Midbrain (tissue), 1 donor: Measurements from ENCODE around the gene BOD1L1.
A peak's percentile ranks its signal among the peaks of the same experiment; 100 is the strongest.
"Not testable (repeated sequence)": the region's sequence is repeated elsewhere in the genome, so short reads cannot be mapped to it uniquely, and the experiment has no call there.

Experiments used
- DNase-seq: peaks from one replicate; lab custom pipeline; 2025; lab: John Stamatoyannopoulos, UW

The BOD1L1 gene

GRCh38 chr4:13618212-13618806, 9.2 kb downstream of the BOD1L1 start:
- no peak for DNase-seq

DNA sequence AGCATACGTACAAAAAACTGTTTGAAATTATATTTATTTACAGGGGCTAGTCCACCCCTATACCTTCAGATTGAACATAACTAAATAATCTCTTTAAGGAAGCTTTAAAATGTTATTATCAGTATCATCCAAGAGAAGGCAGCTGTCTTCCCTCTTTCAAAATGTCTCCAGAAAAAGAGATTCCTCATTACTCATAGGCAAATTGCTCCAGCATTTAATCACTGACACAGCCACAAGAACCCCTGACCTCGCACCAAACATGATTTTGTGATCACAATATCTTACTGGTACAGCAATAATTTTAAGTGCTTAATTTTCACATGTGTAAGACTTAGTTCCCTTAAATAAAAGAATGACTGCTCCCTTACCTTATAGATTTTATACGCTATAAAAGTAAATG, 9.7 kb downstream of the BOD1L1 start:
- no peak for DNase-seq

- no peak for DNase-seq
These were observed 10.9 kb downstream of the BOD1L1 start for GRCh38 chr4:13616597-13616996.

DNA sequence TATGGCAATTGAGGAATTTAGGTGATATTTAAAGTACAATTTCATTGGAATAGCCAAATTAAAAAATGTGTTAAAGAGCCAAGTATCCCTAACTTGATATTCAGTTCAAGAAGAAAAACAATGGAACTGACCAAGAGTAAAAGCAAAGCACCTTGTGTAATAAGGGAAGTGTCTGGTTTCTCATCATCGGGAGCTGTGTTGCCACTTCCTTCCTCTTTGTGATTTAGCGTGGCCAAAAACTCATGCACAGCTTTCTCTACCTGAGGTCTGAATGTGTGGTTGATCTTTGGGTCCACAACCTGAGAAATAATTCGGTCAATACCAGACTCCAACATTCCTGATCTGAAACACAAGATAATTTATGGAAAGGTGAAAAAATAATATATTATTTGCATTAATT, 12.4 kb downstream of the BOD1L1 start:
- DNase-seq: peak; percentile 6

- no peak for DNase-seq
These were observed 15.0 kb downstream of the BOD1L1 start for GRCh38 chr4:13612569-13612968.

- peak; percentile 6 for DNase-seq
These were observed 16.2 kb downstream of the BOD1L1 start for GRCh38 chr4:13611283-13611842.

DNA sequence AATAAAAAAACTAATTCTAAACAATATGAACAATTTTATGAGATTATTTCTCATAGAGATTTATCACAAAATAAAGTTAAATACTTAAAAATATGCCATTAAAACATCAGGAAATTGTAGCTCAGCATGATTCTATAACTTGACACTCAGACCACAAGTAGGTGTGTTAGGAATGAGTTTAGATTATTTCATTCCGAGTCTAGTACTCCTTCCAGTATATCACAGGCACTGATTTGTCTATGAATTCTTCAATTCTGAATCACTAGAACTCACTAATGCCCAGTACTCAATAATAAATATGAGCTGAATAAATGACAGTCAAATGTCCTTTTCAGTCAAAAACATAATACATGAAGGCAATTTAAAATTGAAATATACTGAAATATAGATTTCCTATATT, 22.2 kb downstream of the BOD1L1 start:
- no peak for DNase-seq

DNA sequence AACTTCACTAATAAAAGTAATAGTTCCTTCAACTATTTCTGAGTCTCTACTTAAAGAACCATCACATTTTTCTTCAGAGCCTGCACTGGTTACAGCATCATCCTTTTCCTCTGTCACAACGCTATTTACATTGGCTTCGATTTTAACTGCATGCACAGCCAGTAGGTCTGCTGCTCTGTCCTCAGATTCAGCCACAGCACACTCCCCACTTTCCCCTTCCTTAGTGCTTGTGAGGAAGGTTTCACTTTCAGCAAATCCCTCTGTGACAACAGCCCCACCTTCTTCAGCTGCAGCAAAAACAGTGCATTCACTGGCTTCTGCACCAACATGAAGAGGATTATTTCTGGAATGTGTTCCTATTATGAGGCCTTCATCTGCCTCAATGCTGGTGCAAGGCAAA, 25.7 kb downstream of the BOD1L1 start:
- no peak for DNase-seq

GRCh38 chr4:13601048-13601447, 26.5 kb downstream of the BOD1L1 start:
- no peak for DNase-seq

DNA sequence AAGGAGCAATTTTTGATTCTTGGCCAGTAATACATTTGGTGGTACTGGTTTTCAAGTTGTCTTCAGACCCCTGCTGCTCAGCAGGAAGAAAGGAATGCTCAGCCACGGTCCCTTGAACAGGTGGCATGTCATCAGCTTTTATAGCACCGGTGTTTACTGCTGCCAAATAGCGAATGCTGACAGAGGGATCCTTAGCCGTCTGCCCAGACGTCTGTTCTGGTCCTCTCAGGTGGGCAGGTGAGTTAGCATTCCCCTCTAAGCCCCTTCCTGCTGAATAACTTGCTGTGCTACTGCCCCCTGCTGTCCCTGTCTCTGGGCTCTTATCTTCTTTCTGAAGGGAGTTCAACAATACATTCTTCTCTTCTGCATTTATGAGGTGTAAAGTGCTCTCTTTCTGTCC, 28.4 kb downstream of the BOD1L1 start:
- DNase-seq: no peak

- DNase-seq: no peak
These were observed 29.9 kb downstream of the BOD1L1 start for GRCh38 chr4:13597604-13598003.

- DNase-seq: no peak
These were observed 30.4 kb downstream of the BOD1L1 start for GRCh38 chr4:13597141-13597540.

- no peak for DNase-seq
These were observed 35.3 kb downstream of the BOD1L1 start for GRCh38 chr4:13592220-13592619.

DNA sequence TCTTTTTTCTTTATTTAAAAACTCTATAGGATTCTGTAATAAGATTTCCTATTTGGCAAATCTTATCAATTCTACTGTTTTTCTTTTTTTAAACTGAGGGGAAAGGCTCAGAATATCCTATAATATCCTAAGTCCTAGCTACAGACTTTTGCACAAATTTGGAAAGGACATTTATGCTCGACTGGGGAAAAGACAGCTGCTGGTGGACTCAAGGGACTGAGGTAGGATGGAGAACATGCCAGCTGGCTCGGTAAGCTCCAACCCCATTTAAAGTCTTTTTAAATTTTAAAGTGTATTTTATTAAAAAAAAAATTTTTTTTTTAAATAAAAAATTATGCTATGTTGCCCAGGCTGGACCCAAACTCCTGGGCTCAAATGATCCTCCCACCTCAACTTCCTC, 36.8 kb downstream of the BOD1L1 start:
- DNase-seq: no peak

GRCh38 chr4:13588954-13589353, 38.6 kb downstream of the BOD1L1 start:
- DNase-seq: no peak

DNA sequence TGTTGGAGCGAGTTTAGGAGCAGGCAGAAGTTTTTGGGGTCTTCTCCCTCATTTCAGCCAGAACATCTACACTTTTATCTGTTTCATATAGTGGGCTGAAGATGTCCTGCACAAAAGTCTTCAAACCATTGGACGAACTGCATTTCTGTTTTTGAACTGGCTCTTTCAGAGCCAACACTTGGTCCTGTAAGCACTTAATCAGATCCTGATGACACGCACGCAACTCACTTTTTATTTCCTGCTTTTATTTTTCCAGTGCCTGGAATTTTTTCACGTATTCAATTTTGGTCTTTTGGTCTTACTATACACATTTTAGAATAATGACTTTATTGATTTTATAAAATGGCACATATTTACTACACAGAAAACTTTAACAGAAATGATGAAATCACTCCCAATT, 43.0 kb downstream of the BOD1L1 start:
- no peak for DNase-seq

DNA sequence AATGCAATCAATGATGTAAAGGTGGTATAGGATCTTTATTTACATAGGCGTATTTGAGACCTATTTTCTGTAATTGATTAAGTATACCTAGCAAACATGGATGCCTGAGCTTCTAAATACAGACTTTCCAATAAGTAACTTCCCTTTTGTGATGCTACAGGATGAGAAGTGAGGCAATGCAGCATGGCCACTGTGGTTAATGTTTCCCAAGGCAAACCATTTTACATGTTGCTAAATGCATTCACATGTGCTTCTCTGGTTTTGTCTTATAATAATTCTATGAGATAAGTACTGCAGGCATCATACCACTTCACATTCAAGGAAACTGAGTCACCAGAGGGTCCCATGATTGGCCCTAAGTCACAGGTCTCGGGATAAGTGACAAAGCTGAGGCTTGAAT, 47.5 kb downstream of the BOD1L1 start:
- no peak for DNase-seq

DNA sequence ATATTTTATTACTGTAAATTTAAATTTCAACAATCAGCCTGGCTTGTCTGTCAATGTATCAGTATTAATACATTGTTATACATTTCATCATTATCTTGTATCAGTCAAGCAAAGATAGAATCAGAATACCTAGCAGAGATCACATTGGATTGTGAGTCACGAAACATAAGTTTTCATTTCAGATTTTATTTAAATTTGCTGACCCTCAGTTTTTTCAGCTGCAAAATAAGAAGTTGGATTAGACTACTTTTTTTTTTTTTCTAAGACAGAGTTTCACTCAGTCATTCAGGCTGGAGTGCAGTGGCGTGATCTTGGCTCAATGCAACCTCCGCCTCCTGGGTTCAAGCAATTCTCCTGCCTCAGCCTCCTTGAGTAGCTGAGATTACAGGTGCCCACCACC, 49.9 kb downstream of the BOD1L1 start:
- no peak for DNase-seq

GRCh38 chr4:13570916-13571315, 56.6 kb downstream of the BOD1L1 start:
- no peak for DNase-seq

DNA sequence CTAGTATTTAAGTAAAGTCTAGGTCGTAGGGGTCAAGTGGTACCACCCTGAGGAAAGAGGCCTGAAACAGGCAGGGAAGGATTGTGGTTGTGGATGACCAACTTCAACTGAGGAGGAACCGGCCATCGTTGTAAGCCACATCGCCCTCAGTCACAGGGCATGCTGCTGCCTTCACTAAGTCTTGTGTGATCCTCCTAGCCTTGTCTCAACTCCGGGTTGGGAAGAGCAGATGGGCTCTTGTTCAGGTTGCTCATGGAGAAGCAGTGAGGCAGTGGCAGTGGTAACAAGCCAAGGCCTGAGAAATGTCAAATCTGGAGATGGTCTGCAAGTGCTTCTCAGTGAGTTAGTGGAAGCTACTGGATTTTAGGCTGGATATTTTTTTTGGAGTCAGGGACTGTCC, 60.4 kb downstream of the BOD1L1 start:
- DNase-seq: no peak

DNA sequence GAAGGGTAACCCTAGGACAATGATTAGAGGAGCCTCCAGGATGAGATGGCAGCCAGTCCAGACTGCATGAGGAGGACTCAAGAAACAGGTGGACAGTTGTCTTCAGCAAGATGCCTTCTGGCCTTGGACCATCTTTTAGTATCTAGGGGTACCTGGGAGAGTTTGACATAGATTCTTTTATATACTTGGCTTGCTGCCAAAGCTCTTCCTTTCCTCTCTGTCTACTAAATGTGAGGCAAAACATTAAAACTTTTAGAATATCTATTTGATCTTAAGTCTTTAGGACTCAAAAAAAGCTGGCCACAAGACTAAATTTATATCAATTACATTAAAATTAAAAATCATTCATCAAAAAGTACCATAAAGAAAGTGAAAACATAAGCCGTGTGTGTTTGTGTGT, 64.6 kb downstream of the BOD1L1 start:
- DNase-seq: no peak

DNA sequence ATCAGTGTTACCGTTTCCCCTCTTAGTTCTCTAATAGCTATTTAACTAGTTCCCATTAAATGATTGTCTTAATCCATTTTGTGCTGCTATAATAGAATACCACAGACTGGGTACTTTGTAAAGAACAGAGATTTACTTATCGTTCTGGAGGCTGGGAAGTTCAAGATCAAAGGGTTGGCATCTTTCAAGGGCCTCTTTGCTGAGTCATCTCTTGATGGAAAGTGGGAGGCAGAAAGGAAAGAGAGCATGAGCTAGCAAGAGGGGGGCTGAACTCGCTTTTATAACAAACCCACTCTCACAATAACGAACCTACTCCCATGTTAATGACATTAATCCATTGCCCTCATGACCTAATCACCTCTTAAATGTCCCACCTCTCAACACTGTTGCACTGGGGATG, 65.9 kb downstream of the BOD1L1 start:
- no peak for DNase-seq

DNA sequence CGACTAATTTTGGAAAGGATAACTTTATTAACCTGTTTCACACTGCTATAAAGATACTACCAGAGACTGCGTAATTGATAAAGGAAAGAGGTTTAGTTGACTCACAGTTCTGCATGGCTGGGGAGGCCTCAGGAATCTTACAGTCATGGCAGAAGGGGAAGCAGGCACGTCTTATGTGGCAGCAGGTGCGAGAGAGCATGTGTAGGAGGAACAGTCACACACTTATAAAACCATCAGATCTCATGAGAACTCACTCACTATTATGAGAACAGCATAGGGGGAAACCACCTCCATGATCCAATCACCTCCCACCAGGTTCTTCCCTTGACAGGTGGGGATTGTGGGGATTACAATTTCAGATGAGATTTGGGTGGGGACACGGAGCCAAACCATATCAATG, 67.4 kb downstream of the BOD1L1 start:
- DNase-seq: not testable (repeated sequence)

- no peak for DNase-seq
These were observed 68.1 kb downstream of the BOD1L1 start for GRCh38 chr4:13559413-13559812.
